ENCODE measurements around the gene RAB14. TPM values are rescaled to one million over a fixed set of nuclear protein-coding genes. Genes with fewer than 3 reads are reported as not detected.
"Not testable (repeated sequence)": the region's sequence is repeated elsewhere in the genome, so short reads cannot be mapped to it uniquely, and the experiment has no call there.

The RAB14 gene
- polyA plus RNA-seq, 12 donors: 51.5 to 77.2 (median 62.0) TPM; not detected in 1

DNA sequence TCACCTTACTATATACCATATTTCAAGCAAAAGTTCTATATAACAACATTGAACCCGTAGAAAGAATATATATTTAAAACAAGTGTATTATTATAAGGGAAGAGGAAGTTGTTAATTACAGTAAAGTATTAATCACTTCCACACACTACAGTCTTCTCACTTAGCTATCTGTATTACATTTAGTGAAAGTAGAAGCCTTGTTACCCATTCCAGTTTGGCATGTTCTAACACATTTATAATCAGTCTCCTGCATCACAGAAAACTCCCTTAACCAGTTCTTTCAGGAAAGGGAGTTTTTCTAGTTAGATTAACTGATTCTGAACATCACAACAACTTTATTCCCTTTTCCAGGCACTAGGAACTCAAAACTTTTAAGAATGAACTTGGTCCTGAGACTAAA, 6.9 kb downstream of the RAB14 start:
- DNase-seq: no peak

DNA sequence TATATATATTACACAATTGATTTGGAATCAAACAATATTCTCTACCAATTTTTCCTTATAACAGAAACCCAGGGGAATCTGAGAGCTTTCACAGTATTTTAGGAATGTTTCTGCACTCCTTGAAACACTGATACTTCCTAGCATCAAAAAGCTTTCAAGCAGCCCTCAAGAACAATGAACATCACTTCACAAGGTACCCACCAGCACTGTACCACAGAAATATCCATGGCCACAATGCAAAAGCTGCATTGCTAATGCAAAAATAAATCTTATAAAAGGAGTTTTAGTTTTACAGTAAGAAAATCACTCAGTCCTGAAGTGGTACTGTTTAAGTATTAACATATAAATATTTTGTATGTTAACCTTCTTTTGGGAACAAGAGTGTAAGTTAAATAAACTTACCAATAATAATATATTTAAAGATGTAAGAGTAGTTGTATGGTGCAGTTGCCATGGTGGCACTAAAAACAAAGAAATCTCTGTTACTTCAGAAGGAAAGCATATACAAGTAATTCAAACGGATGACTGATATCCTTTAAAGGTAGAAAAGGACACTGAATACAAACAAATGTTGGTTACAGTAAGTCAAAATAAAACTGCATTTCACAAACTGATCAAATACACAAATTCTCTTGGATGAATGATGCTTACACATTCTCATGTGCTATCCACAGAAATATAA, 8.6 kb downstream of the RAB14 start:
- no peak for DNase-seq

DNA sequence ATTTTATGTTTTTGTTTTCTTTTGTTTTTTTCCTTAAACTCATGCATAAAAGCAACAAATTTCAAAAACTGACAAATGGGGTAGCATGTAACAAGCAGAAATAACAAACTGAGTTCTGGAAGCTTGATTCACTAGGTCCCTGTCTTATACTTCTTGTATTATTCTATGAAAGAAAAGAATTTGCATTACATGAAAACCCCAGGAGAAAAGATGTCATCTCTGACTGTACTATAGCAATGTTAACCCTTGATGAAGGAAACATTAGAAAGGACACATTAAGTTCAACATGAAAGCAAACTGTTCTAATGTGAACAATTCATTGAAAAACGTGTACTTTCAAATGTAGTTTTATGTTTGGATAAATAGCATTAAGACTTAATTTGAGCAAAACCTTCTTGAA, 9.2 kb downstream of the RAB14 start:
- DNase-seq: no peak

DNA sequence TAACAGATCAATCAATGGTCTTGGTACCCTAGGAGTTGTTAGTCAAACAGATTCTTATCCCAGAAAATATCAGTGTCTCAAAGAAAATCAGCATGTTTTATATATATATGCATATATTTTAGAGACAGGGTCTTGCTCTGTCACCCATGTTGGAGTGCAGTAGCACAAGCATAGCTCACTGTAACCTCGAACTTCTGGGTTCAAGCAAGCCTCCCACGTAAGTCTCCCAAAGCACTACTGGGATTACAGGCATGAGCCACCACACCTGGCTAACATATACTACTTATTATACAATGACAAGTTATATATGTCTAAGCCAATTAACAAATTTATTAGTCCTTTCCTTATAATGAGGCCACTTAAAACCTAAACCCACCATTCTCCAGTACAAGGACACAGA, 10.4 kb downstream of the RAB14 start:
- DNase-seq: no peak

DNA sequence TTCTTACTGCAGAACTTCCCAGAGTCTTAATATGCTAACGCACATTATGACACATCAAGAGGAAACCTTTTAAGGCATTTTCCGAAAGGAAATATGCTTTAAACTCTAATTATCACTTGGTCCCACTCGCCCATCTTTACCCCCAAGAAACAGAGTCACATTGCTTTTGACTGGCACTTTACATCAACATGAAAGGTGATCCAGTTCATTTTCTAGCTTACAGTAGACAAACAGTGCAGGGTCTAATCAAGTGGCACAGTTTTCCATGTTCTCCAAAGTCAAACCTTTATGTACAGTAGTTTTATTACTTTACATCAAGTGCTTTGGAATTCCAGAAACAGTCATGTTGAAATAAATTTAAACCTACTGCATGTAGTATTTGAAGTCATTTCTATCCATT, 12.0 kb downstream of the RAB14 start:
- DNase-seq: no peak

DNA sequence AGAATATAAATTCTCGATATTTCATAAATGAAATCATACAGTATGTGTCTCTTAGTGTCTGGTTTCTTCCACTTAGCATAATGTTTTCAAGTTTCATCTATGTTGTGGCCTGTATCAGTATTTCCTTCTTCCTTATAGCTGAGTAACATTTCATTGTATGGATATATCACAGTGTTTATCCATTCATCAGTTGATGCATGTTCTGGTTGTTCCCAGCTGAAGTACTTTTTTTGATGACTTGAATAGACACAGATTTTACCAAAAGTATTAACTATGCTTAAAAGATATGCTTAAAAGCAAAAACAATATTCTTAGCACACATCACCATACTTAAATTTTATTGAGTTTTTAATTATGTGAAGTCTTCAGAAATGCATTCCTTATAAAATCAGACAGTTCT, 12.7 kb downstream of the RAB14 start:
- DNase-seq: no peak

DNA sequence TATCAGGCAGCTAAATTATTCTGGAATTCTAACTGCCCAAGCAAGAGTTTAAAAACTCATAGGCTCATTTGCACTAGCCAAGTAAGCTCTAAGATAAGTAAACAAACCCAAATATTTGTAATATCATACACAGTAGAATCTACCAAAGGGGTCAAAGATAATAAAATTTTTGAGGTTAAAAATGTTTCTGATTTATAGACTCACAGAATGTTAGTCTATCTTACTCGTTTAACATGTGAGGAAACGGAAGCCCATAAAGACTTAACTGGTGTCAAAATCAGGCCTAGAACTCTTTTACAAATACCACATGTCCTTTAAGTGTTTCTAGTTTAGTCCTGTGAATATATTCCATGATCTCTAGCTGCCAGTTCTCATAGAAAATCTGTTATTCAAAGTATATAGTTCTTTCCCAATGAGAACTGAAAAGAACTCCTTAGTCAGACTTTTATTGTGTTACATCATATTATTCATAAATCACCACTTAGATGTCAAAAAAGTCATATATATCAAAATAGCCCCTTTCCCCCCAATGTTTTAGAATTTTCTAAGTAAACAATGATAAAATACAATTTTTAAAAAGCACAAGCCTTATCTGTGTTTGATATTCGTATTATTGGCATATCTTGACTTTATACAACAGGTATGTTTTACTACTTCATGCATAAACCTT, 13.9 kb downstream of the RAB14 start:
- no peak for DNase-seq

DNA sequence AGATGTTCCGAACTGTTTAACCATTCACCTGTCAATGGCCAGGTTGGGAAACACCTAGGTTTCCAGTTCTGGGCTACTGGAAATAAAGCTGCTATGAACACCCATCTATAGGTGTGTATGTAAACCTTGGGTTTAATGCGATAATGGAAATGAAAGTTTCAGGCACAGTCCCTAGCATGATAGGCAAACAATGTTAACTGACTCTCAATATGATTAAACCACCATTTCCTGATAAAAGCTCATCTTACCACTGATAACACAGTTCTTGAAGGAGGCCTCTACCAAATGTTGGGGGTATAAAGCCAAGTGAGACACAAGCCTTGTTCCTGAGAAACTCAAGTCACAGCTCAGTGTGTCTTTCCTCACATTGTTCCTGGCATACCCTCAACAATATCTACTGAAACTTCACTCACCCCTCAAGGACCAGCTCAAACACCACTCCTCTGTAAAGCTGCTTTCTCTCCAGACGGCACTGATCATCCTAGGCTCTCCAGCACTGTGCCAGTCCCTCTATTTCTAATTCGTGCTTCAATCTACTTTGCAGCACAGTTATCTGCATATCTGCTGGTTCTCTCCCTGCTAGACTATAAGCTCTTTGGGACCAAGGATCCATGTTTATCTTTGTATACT, 15.8 kb downstream of the RAB14 start:
- DNase-seq: no peak

DNA sequence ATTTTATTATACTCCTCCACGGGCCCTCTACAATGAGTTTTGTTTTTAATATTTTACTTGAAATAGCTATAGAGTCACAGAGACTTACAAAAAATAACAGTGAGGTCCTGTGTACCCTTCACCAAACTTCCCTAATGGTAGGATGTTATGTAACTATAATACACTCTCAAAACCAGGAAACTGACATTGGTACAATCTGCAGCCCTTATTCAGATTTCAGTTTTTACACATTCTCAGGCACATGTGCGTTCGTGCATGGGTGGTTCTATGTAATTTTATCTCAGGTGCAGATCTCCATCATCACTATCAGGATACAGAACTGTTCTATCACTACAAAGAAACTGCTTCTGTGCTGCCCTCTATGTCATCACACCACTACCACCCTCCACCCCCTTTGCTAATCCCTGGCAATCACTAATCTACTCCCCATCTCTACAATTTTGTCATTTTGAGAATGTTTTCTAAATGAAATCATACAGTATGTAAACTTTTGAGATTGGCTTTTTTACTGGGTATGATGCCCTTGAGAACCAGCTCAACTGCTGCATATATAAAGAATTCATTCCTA, 16.4 kb downstream of the RAB14 start:
- no peak for DNase-seq

DNA sequence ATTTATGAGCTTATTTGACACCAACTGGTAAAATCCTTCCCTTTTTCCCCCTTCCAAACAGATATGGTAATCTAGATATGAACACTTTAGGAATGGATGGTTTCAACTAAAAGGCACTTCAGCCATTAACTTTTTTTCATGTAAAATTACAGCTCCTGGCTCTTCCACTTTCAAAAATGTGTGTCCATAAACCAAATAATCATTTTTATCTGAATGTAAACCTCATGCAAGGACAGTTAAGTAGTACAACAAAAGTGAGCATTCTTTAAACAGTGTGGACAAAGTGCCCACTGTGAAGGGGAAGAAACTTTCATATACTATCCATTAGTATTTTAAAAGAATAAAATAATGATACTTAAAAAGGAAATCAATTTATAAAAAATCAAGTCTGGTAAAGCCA, 17.2 kb downstream of the RAB14 start:
- no peak for DNase-seq

DNA sequence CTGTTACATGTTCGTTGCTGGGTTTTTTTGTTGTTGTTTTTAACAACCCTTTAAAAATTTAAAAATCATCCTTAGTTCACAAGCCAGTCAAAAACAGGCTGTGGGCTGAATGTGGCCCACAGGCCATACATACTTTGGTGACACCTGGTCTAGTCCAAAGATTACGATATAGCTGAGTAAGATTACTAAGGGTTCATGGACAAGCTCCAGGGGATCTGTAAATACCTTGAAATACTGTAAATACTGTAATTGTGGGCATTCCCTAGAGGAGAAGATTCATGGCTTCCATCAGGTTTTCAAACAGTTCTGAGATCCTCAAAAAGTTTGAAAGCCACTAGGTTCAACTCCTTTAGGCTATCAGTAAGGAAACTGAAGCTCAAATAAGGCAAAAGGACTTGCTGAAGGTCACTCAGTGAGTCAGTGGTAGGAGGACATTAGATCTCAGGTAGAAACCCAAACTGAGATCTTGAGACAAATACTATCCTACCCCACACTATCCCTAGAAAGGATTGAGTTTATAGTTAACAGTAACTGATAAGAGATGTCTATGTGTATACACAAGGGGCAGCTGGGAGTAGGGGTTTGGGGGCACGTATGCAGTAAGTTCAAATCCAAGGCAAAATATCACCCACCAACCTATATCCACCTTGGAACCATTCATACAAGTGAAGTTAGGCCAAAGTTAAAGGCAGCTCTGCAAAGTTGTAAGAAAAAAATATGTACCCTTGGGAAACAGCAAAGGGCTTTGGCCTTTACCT, 17.8 kb downstream of the RAB14 start:
- DNase-seq: no peak

DNA sequence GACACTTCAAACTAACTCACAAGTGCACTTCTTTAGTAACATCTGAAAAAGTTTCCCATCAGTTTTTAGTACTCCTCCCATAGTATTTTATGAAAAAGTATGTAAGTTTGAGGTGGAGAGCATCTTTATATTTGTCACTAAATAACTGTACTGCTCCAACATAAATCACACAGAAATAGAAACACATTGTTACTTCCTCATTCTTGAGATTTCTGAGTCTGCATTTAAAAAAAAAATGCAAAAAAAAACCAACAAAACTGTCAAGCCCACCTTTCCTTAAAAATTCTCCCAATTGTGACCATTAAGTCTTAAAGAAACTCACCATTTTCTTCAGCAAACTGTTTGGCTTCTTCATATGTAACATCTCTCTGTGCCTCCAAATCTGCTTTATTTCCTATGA, 18.7 kb downstream of the RAB14 start:
- no peak for DNase-seq

DNA sequence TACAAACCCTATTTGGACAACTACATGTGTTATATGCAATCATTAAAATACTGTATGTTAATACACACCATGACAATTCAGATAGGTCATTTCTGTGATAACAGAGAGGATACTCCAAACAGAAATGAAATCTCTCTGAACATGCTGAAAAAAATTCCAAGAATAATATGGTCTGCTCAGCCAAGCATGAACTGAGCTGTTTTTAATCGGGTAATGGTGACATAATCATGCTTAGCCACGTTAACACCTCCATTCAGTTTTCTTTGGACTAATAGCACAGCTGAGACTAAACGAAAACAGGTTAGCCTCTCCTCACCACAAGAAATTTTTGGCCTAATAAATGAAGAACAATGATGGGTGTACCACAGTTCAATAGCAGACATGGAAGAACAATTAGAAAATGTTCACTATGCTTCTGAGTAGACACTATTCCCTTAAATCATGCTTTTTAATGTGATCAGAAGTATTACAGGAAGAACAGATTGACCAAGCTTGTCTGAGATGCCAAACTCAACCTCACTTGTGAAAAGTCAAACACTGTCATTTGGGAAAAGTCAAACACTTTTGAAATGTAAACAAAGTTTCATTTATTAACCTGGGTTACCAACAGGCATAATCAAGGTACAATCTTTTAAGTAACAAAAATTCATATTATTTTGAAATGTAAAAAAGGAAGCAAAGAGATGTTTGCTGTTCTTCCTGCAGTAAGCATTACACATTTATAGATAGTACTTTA, 19.4 kb downstream of the RAB14 start:
- DNase-seq: no peak

DNA sequence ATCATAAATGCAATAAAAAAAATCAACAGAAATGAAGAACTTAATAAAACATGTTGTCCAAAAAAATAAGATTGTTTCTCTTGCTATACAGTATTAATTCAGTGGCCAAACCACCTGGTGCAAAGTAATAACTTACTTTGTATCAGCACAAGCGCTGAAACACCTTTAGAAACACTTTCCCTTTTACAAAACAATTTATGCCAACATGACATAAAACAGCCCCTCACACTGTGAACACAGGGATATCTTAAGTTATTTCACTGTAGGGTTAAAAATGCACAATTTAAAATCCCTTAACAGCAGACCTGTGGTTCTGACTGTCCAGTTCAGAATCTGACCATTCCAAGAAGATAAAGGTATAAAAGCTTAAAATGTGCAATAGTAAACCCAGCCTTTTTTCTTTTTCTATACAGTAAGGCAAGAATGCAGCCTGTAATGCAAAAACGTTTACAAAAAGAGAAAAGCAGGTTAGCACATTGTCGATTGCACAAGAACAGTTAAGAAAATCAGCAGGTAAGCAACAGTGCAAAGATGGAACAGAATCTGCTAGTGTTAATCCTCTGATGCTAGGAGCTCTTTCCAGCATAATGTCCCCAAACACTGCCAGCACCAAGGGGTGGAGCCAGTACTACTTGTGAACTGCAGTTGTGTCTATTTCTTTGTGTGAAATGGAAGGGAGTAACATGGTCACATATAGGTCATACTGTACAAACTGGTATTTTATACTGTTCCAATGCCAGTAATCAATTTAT, 21.6 kb downstream of the RAB14 start:
- DNase-seq: no peak

DNA sequence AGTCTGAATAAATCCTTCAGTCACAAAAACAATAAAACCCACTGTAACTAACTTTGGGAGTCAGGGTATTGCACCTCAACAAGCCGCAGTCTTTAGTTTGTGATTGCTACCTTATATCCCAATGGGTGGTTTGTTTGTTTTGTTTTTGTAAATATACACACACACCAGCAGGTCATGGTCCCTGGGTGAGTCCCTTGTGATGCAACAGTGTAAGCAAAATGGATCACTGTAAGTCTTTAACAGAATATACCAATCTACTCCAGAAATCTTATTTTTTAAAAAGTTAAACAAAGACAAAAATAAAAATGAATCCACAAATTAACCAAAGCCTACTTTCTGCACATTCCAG, 22.3 kb downstream of the RAB14 start:
- not testable (repeated sequence) for DNase-seq

DNA sequence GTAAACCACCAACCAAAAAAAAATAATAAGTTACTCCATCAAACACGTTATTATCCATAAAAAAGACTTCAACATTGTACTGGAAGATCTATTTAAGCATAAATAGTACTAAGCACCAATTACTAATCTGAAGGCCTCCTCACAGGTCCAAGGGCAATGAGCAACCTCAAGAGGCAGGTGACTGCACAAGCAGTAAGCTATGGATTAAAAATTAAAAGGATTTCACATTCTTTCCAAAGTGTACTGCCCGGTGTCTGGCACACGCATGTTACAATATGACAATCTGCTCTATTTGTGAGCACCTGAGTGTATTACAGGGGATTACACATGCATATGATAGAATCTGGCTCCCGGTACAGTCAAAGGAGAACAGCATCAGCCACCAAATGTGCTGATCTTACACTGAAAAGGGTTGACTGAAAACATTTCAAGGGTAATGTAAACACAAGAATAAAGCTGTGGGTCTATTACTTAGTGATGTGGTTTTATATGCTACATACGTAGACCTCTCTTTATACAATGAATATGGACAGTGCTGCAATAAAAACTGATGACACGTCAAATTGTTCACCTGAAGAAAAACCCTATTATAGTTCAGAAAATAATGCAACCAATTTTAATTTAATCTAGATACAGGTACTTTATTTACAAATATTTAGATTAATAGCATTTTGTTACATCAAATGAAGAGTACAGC, 22.8 kb downstream of the RAB14 start:
- no peak for DNase-seq

DNA sequence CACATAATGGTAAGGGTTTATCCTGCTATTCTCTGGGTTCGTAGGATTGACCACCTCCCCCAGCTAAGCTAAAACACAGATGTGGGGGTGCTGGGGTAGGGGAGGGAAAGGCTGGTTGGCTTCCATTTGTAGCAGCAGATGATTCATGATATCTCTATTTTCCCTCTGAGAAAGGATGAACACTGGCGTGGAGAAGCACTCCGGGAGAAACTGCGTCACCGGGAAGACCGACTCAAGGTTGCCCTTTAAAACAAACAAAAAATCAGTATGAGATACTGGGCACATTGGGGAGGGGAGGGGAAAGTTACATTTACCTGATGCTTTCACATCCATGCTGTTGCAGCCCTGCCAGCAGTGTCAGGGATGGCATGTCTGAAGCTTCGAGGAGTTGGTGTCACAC, 28.2 kb downstream of the RAB14 start:
- DNase-seq: no peak

DNA sequence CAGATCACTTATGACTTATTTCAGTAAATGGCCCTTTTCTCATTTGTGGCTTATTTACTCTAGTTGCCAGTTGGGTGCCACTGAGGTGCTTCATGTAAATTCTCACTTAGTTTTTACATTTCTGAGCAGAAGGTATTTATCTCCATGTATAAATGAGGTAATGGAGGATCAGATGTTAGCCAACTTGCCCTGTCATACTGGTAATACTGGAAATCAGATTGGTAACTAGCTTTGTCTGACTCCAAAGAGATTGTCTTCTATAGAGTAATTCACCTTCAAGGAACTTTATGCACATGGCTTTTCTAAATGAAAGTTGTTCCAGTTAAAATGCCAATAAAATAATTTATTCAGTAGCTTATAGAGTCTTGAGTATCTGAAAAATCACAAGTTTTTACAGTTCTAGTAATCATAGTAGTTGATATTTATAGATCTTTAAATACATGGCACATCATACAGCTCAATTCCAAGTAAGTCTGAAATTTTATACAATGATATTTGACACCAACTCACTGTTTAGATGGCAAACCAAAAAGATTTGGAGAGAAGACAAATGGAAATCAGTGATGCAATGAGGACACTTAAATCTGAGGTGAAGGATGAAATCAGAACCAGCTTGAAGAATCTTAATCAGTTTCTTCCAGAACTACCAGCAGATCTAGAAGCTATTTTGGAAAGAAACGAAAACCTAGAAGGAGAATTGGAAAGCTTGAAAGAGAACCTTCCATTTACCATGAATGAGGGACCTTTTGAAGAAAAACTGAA, 28.8 kb downstream of the RAB14 start:
- no peak for DNase-seq

DNA sequence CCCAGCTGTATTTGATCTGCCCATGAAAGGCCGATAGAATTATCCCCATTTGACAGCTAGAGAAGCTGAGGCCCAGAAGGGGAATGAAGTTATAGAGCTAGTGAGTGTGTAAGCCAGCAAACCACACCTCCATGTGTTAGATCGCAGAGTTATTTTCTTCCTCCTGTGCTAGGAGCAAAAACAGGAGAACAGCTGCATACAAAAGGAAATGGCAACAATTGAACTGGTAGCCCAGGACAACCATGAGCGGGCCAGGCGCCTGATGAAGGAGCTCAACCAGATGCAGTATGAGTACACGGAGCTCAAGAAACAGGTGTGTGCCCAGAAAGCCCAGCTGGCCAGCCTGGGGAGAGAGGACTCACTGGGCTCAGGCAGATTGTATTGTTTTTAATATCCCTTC, 30.4 kb downstream of the RAB14 start:
- DNase-seq: no peak
